CD4-positive, alpha-beta T cell treated with Interleukin-15 for 1 hour (primary cell): ENCODE data around the gene GRIP1.
A peak's percentile ranks its signal among the peaks of the same experiment; 100 is the strongest.

Experiments
- DNase-seq: peaks from one replicate; pipeline ENCODE4 v3.0.0-alpha.2; 2020

GRIP1 gene

GRCh38 chr12:66441905-66442559 lies 236.8 kb downstream of the GRIP1 start:
- DNase-seq, result no peak

- no peak for DNase-seq
These were observed 240.3 kb downstream of the GRIP1 start for GRCh38 chr12:66438601-66439000.

GRCh38 chr12:66430106-66430505 lies 248.8 kb downstream of the GRIP1 start:
- DNase-seq, result no peak

- DNase-seq, result no peak
These were observed 250.0 kb downstream of the GRIP1 start for GRCh38 chr12:66428870-66429269.

GRCh38 chr12:66428261-66428660 lies 250.6 kb downstream of the GRIP1 start:
- no peak for DNase-seq

GRCh38 chr12:66426696-66427095 lies 252.2 kb downstream of the GRIP1 start:
- DNase-seq, result no peak

- DNase-seq, result no peak
These were observed 255.6 kb downstream of the GRIP1 start for GRCh38 chr12:66423266-66423665.

GRCh38 chr12:66418908-66419307 lies 260.0 kb downstream of the GRIP1 start:
- DNase-seq, result no peak

GRCh38 chr12:66417217-66417616 lies 261.7 kb downstream of the GRIP1 start:
- DNase-seq, result no peak

GRCh38 chr12:66409195-66409871 lies 269.5 kb downstream of the GRIP1 start:
- DNase-seq, result peak; percentile 32

- DNase-seq, result no peak
These were observed 273.5 kb downstream of the GRIP1 start for GRCh38 chr12:66405395-66405794.

GRCh38 chr12:66403746-66404145 lies 275.1 kb downstream of the GRIP1 start:
- no peak for DNase-seq

- DNase-seq, result no peak
These were observed 279.0 kb downstream of the GRIP1 start for GRCh38 chr12:66399911-66400306.

GRCh38 chr12:66398931-66399910 lies 279.7 kb downstream of the GRIP1 start:
- no peak for DNase-seq

GRCh38 chr12:66397574-66398290 lies 281.1 kb downstream of the GRIP1 start:
- no peak for DNase-seq

- no peak for DNase-seq
These were observed 285.0 kb downstream of the GRIP1 start for GRCh38 chr12:66393890-66394289.

- DNase-seq, result no peak
These were observed 286.5 kb downstream of the GRIP1 start for GRCh38 chr12:66392266-66392915.

- peak; percentile 21 for DNase-seq
These were observed 290.4 kb downstream of the GRIP1 start for GRCh38 chr12:66388517-66388916.

- DNase-seq, result no peak
These were observed 291.8 kb downstream of the GRIP1 start for GRCh38 chr12:66387117-66387516.

- no peak for DNase-seq
These were observed 297.9 kb downstream of the GRIP1 start for GRCh38 chr12:66380769-66381535.

GRCh38 chr12:66379616-66380015 lies 299.3 kb downstream of the GRIP1 start:
- no peak for DNase-seq

- no peak for DNase-seq
These were observed 303.3 kb downstream of the GRIP1 start for GRCh38 chr12:66375560-66375959.
